ENCODE data around the gene THSD4. TPM values are rescaled to one million over a fixed set of nuclear protein-coding genes. Genes with fewer than 3 reads are reported as not detected.

Gene THSD4
- total and polyA plus RNA-seq, 2 of the 4 experiments (the other 2 are of a cell fraction): 25.5 to 31.1 TPM

- intact Hi-C loops (cut with micrococcal nuclease): loop anchor here (5.0 kb wide), 1 partner anchor 138 kb away; no protein-coding TSS in a partner anchor
- TF ChIP-seq MXI1 (IDR thresholded peaks at IDR 0.05; ENCODE audit: borderline replicate concordance, low read depth, low read length) (no peak), CTCF (conservative IDR thresholded peaks at IDR 0.05; ENCODE audit: low read depth, low read length) (no peak), RCOR1 (IDR thresholded peaks at IDR 0.05; ENCODE audit: insufficient replicate concordance, low read length) (no peak), MAFK (IDR thresholded peaks at IDR 0.05; ENCODE audit: low read depth, low read length) (no peak), USF2 (IDR thresholded peaks at IDR 0.05; ENCODE audit: low read depth, low read length) (no peak)
- H2BK5ac ChIP-seq (ENCODE audit: low read depth, low read length, poor library complexity, severe bottlenecking): no peak overlapping the region
- H3K27me3 ChIP-seq (ENCODE audit: control insufficient read depth, insufficient read depth, low read length): no peaks in the 10 kb centered on the region
- H2AK9ac ChIP-seq (replicated peaks; ENCODE audit: low read depth, low read length, poor library complexity): peak overlapping the region; percentile 0
- H3K14ac ChIP-seq (replicated peaks; ENCODE audit: low read depth, low read length): peak overlapping the region; percentile 60
- no peak overlapping the region for H3K27ac ChIP-seq (ENCODE audit: insufficient read depth, low read length)
- H4K91ac ChIP-seq (ENCODE audit: insufficient read depth, low read depth, low read length): peak overlapping the region; percentile 95
- ATAC-seq (ENCODE audit: low read depth): no peak
- peaks cover 28% of the 10 kb centered on the region for H3K4me1 ChIP-seq (ENCODE audit: control insufficient read depth, insufficient read depth, low read length)
- BruUV-seq (replicated peaks): no TSS peak
- peak overlapping the region; percentile 98 for H2BK120ac ChIP-seq (ENCODE audit: low read depth, low read length)
- ChIA-PET CTCF (interaction anchor here (0.6 to 1.8 kb wide), 4 partner anchors 22 to 301 kb away, joined by 3 to 5 read pairs (median 4); no protein-coding TSS in a partner anchor), POLR2A (ENCODE audit: unreplicated experiment) (no interaction called here)
- no peak overlapping the region for H3K4me3 ChIP-seq (ENCODE audit: insufficient read depth, low read depth, low read length)
- peak overlapping the region; percentile 93 for H3K4ac ChIP-seq (ENCODE audit: low read depth, low read length)
- no peaks in the 10 kb centered on the region for H4K20me1 ChIP-seq (ENCODE audit: insufficient read depth, low read length)
- peak overlapping the region; percentile 84; a peak in 3 of 4 replicates for H4K8ac ChIP-seq (ENCODE audit: low read depth in 2 of 2, low read length in 2 of 2)
- peak overlapping the region; percentile 91 for H4K5ac ChIP-seq (ENCODE audit: low read depth, low read length)
- peak overlapping the region; percentile 73; the same call in 1 of the 2 replicates for H3K23ac ChIP-seq (ENCODE audit: low read depth, low read length)
- dilution Hi-C loops (cut with HindIII; ENCODE audit: low sequenced_read_pairs, unreplicated experiment): no loop called here
- peak overlapping the region; percentile 87 for H2BK20ac ChIP-seq (ENCODE audit: low read depth, low read length)
- H2BK15ac ChIP-seq (ENCODE audit: low read depth, low read length): peak overlapping the region; percentile 85; the same call in 2 of the 3 replicates
- no peak overlapping the region for H2AFZ ChIP-seq (replicated peaks; ENCODE audit: low read length, poor library complexity)
- H3K56ac ChIP-seq (ENCODE audit: extremely low read depth, insufficient read depth, low read length): no peak overlapping the region; the same call in 1 of the 2 replicates
- no peaks in the 10 kb centered on the region for H3K9me3 ChIP-seq (ENCODE audit: control insufficient read depth, insufficient read depth, low read length)
- in situ Hi-C loops (cut with MboI; ENCODE audit: low sequenced_read_pairs): no loop called here
- peaks cover 2% of the 10 kb centered on the region; the same call in 1 of the 2 replicates for H3K36me3 ChIP-seq (ENCODE audit: control insufficient read depth, insufficient read depth, low read length)
- H3K9me1 ChIP-seq (ENCODE audit: insufficient read depth, low read length): peaks cover 18% of the 10 kb centered on the region
- H2AK5ac ChIP-seq (ENCODE audit: low read depth, low read length): peak overlapping the region; percentile 82
- no peak overlapping the region for H3K9ac ChIP-seq (ENCODE audit: low read depth, low read length)
- H3K18ac ChIP-seq (ENCODE audit: low read depth, low read length): peak overlapping the region; percentile 76
- no CpG with 5 or more reads among the region's 2 CpGs for WGBS, 2 experiments (ENCODE audit: extremely low coverage in 2 of 2, insufficient read length in 1 of 2)
- no peak overlapping the region for H3K4me2 ChIP-seq (ENCODE audit: low read depth, low read length)
- H3K79me1 ChIP-seq (ENCODE audit: low read depth in 1 of 2, low read length in 2 of 2): peaks cover 20 to 51% of the 10 kb centered on the region in 2 experiments
- no peak for DNase-seq
These were observed 188.7 kb downstream of the THSD4 start for GRCh38 chr15:71303977-71304376.

Measured in IMR-90 (cell line).